WTC11 (cell line): ENCODE results near the gene CTTNBP2. TPM values are rescaled to one million over a fixed set of nuclear protein-coding genes. Genes with fewer than 3 reads are reported as not detected.

ENCODE experiments used
- ATAC-seq: fragments of 200-7000 bp; cut with Tn5 transposase; 2 replicates; pipeline ENCODE4 v1.10.0; 2021; ENCODE audit warnings: mild to moderate bottlenecking, moderate library complexity
- CTCF ChIA-PET: fragments of 300-600 bp; sonication (Branson Sonifier 250); formaldehyde crosslinking; loops from one replicate; lab custom pipeline; 2021; ENCODE audit warnings: antibody characterized with exemption; lab: Charles Lee
- POLR2A ChIA-PET: fragments of 350-600 bp; sonication (Branson Sonifier 250); formaldehyde crosslinking; loops from one replicate; lab custom pipeline; 2021; ENCODE audit warnings: antibody characterized with exemption; lab: Charles Lee
- DNase-seq: peaks from one replicate; pipeline ENCODE4 v3.0.0; 2021; ENCODE audit warnings: low spot score
- H3K27ac Mint-ChIP-seq: 2 replicates; pipeline ENCODE4 v1.8.0; 2021; ENCODE audit warnings: mixed read lengths
- H3K27me3 Mint-ChIP-seq: 2 replicates; pipeline ENCODE4 v1.8.0; 2021; ENCODE audit warnings: low read depth, mild to moderate bottlenecking, moderate library complexity, mixed read lengths
- H3K36me3 Mint-ChIP-seq: 2 replicates; pipeline ENCODE4 v1.8.0; 2021; ENCODE audit warnings: mixed read lengths
- H3K4me1 Mint-ChIP-seq: 2 replicates; pipeline ENCODE4 v1.8.0; 2022; ENCODE audit warnings: mixed read lengths
- H3K4me3 Mint-ChIP-seq: 2 replicates; pipeline ENCODE4 v1.8.0; 2021; ENCODE audit warnings: mild to moderate bottlenecking, moderate library complexity, mixed read lengths
- H3K9me3 Mint-ChIP-seq: 2 replicates; pipeline ENCODE4 v1.8.0; 2021; ENCODE audit warnings: mixed read lengths
- CREB1 ChIP-seq: sonication (generic); formaldehyde crosslinking; IDR thresholded peaks from 2 replicates; pipeline ENCODE4 v1.8.0; 2023; ENCODE audit warnings: mild to moderate bottlenecking, missing genetic modification reagents
- E2F4 ChIP-seq: sonication (generic); formaldehyde crosslinking; IDR thresholded peaks from 2 replicates; pipeline ENCODE4 v1.8.1; 2022; ENCODE audit warnings: low read depth, mild to moderate bottlenecking, moderate library complexity, missing genetic modification reagents, borderline replicate concordance
- E2F5 ChIP-seq: sonication (generic); formaldehyde crosslinking; IDR thresholded peaks from 2 replicates; pipeline ENCODE4 v1.8.1; 2022; ENCODE audit warnings: mild to moderate bottlenecking, moderate library complexity, missing genetic modification reagents
- ERG ChIP-seq: fragments of 250-450 bp; sonication (Bioruptor Pico); IDR thresholded peaks from 2 replicates; pipeline ENCODE4 v1.8.0; 2021; ENCODE audit warnings: mild to moderate bottlenecking
- FOXK1 ChIP-seq: sonication (generic); formaldehyde crosslinking; IDR thresholded peaks from 2 replicates; pipeline ENCODE4 v1.8.0; 2022; ENCODE audit warnings: mild to moderate bottlenecking, moderate library complexity, missing genetic modification reagents
- GRHL2 ChIP-seq: fragments of 250-450 bp; sonication (Bioruptor Pico); IDR thresholded peaks from 2 replicates; pipeline ENCODE4 v1.8.0; 2022; ENCODE audit warnings: mild to moderate bottlenecking, moderate library complexity; ENCODE audit not compliant: insufficient replicate concordance, severe bottlenecking
- GTF2I ChIP-seq: fragments of 250-450 bp; sonication (Bioruptor Pico); conservative IDR thresholded peaks from 2 replicates; pipeline ENCODE4 v1.4.0; 2021; ENCODE audit warnings: mild to moderate bottlenecking
- IRF1 ChIP-seq: sonication (generic); formaldehyde crosslinking; IDR thresholded peaks from 2 replicates; pipeline ENCODE4 v1.8.0; 2023; ENCODE audit warnings: missing genetic modification reagents
- JAZF1 ChIP-seq: fragments of 250-450 bp; sonication (Bioruptor Pico); IDR thresholded peaks from 2 replicates; pipeline ENCODE4 v1.9.0; 2021; ENCODE audit warnings: moderate library complexity, mild to moderate bottlenecking, inconsistent platforms
- JUN ChIP-seq: sonication (generic); formaldehyde crosslinking; IDR thresholded peaks from 2 replicates; pipeline ENCODE4 v1.8.0; 2023; ENCODE audit warnings: mild to moderate bottlenecking, missing genetic modification reagents
- MXD4 ChIP-seq: fragments of 250-450 bp; sonication (Bioruptor Pico); IDR thresholded peaks from 2 replicates; pipeline ENCODE4 v1.8.0; 2021; ENCODE audit warnings: mild to moderate bottlenecking, moderate library complexity, borderline replicate concordance
- MYBL2 ChIP-seq: sonication (generic); formaldehyde crosslinking; IDR thresholded peaks from 2 replicates; pipeline ENCODE4 v1.8.1; 2023; ENCODE audit warnings: mild to moderate bottlenecking, moderate library complexity, missing genetic modification reagents
- NR3C1 ChIP-seq: sonication (generic); formaldehyde crosslinking; conservative IDR thresholded peaks from 2 replicates; pipeline ENCODE4 v1.8.1; 2023; ENCODE audit warnings: low read depth, mild to moderate bottlenecking, missing genetic modification reagents
- SOX15 ChIP-seq: fragments of 250-450 bp; sonication (Bioruptor Pico); IDR thresholded peaks from 2 replicates; pipeline ENCODE4 v1.9.0; 2021; ENCODE audit warnings: mild to moderate bottlenecking
- TEAD1 ChIP-seq: sonication (generic); formaldehyde crosslinking; IDR thresholded peaks from 2 replicates; pipeline ENCODE4 v1.8.0; 2022; ENCODE audit warnings: mild to moderate bottlenecking, missing genetic modification reagents
- TEAD4 ChIP-seq: sonication (generic); formaldehyde crosslinking; IDR thresholded peaks from 2 replicates; pipeline ENCODE4 v1.8.0; 2022; ENCODE audit warnings: mild to moderate bottlenecking, missing genetic modification reagents
- ZMAT4 ChIP-seq: fragments of 250-450 bp; sonication (Bioruptor Pico); IDR thresholded peaks from 2 replicates; pipeline ENCODE4 v1.9.0; 2021; ENCODE audit warnings: mild to moderate bottlenecking
- ZNF232 ChIP-seq: sonication (generic); formaldehyde crosslinking; IDR thresholded peaks from 2 replicates; pipeline ENCODE4 v1.8.0; 2022; ENCODE audit warnings: mild to moderate bottlenecking, missing genetic modification reagents
- ZNF317 ChIP-seq: sonication (generic); formaldehyde crosslinking; IDR thresholded peaks from 2 replicates; pipeline ENCODE4 v1.8.1; 2023; ENCODE audit warnings: low read depth, mild to moderate bottlenecking, moderate library complexity, missing genetic modification reagents, borderline replicate concordance
- ZNF671 ChIP-seq: fragments of 250-450 bp; sonication (Bioruptor Pico); IDR thresholded peaks from 2 replicates; pipeline ENCODE4 v1.8.0; 2021; ENCODE audit warnings: mild to moderate bottlenecking
- total RNA-seq: library from RNA; stranded (reverse); gene quantifications from 3 replicates; pipeline ENCODE4 v1.2.3, GENCODE V29; 2021

The CTTNBP2 gene
- total RNA-seq, 1 experiment from 2014 or later, result 22.1 TPM

GRCh38 chr7:117808910-117809705, 64.1 kb downstream of the CTTNBP2 start:
- no peak for ATAC-seq
- no peak for TF ChIP-seq MYBL2 (CRISPR knock-in tag)
- TF ChIP-seq ERG (CRISPR knock-in tag), result no peak
- no peak for TF ChIP-seq GTF2I (CRISPR knock-in tag)
- no peak for TF ChIP-seq IRF1
- no peak for TF ChIP-seq ZNF317
- TF ChIP-seq ZMAT4, result no peak
- TF ChIP-seq TEAD4 (CRISPR knock-in tag), result no peak
- TF ChIP-seq E2F4, result no peak
- TF ChIP-seq ZNF232 (CRISPR knock-in tag), result no peak
- no peak for TF ChIP-seq MXD4 (CRISPR knock-in tag)
- TF ChIP-seq ZNF671, result no peak
- TF ChIP-seq JAZF1, result no peak
- no peak for TF ChIP-seq E2F5 (CRISPR knock-in tag)
- TF ChIP-seq TEAD1, result no peak
- no peak for TF ChIP-seq SOX15 (CRISPR knock-in tag)
- TF ChIP-seq FOXK1 (CRISPR knock-in tag), result no peak
- no peak for TF ChIP-seq CREB1
- no peak for TF ChIP-seq NR3C1 (CRISPR knock-in tag)
- no peak for TF ChIP-seq JUN (CRISPR knock-in tag)
- Mint-ChIP-seq H3K36me3 (no peaks in the 10 kb centered on the region), H3K9me3 (no peaks in the 10 kb centered on the region), H3K4me3 (no peak overlapping the region), H3K4me1 (peaks cover 86% of the 10 kb centered on the region), H3K27me3 (no peaks in the 10 kb centered on the region), H3K27ac (no peak overlapping the region; the same call in 1 of the 2 replicates)
- ChIA-PET CTCF (no interaction called here), POLR2A (no interaction called here)
- DNase-seq, result no peak

- Mint-ChIP-seq H3K27me3 (no peaks in the 10 kb centered on the region), H3K4me1 (peaks cover 83% of the 10 kb centered on the region), H3K4me3 (peak overlapping the region; percentile 9; the same call in 1 of the 2 replicates), H3K9me3 (no peaks in the 10 kb centered on the region), H3K27ac (peak overlapping the region; percentile 90), H3K36me3 (no peaks in the 10 kb centered on the region)
- CTCF ChIA-PET, result interaction anchor here (0.9 to 1.3 kb wide), 2 partner anchors 26 to 27 kb away, joined by 3 read pairs; no protein-coding TSS in a partner anchor
- peak; percentile 18 for ATAC-seq
- no peak for TF ChIP-seq GRHL2 (CRISPR knock-in tag)
- POLR2A ChIA-PET, result no interaction called here
- peak; percentile 32 for DNase-seq
These were observed 64.9 kb downstream of the CTTNBP2 start for GRCh38 chr7:117808341-117808757.
